Upper lobe of right lung (tissue), 1 donor: ENCODE results near the gene PRDM15. TPM values are rescaled to one million over a fixed set of nuclear protein-coding genes. Genes with fewer than 3 reads are reported as not detected.

Source experiments
- ATAC-seq: fragments of 200-7000 bp; cut with Tn5 transposase; one replicate; pipeline ENCODE4 v1.9.1; 2020; ENCODE audit warnings: mild to moderate bottlenecking, moderate library complexity
- DNase-seq: peaks from one replicate; pipeline ENCODE4 v3.0.0-alpha.2; 2020
- H3K27ac ChIP-seq: fragments of 200-600 bp; one replicate; pipeline ENCODE4 v1.8.0; 2022
- H3K27me3 ChIP-seq: fragments of 200-600 bp; one replicate; pipeline ENCODE4 v1.8.0; 2022; ENCODE audit warnings: mild to moderate bottlenecking
- H3K36me3 ChIP-seq: fragments of 200-600 bp; one replicate; pipeline ENCODE4 v1.8.0; 2022
- H3K4me1 ChIP-seq: fragments of 200-600 bp; one replicate; pipeline ENCODE4 v1.8.0; 2022
- H3K4me3 ChIP-seq: fragments of 200-600 bp; one replicate; pipeline ENCODE4 v1.8.0; 2022; ENCODE audit warnings: mild to moderate bottlenecking
- H3K9me3 ChIP-seq: fragments of 200-600 bp; one replicate; pipeline ENCODE4 v1.8.0; 2022
- intact Hi-C: fragments of 100-400 bp; cut with DNase I; formaldehyde crosslinking; loops from one replicate; pipeline ENCODE4 v1.11.0; 2022
- total RNA-seq: library from RNA; stranded (reverse); fragmentation: NEBNext Ultra II Directional; extraction: Animal tissue kit (Norgen Biotek cat#: 25700); gene quantifications from one replicate; pipeline ENCODE4 v1.2.1, GENCODE V29; 2021
- TF ChIP-seq, protein P1 (sequence below): fragments of 200-600 bp; IDR thresholded peaks from one replicate; pipeline ENCODE4 v1.8.0; 2022; ENCODE audit warnings: antibody characterized with exemption
- donor health status: DM: no; HTN: yes; CAD: no; lungs with severe emphysema.

PRDM15 gene
- total RNA-seq, 1 donor from 2014 or later, result 7.4 TPM

DNA sequence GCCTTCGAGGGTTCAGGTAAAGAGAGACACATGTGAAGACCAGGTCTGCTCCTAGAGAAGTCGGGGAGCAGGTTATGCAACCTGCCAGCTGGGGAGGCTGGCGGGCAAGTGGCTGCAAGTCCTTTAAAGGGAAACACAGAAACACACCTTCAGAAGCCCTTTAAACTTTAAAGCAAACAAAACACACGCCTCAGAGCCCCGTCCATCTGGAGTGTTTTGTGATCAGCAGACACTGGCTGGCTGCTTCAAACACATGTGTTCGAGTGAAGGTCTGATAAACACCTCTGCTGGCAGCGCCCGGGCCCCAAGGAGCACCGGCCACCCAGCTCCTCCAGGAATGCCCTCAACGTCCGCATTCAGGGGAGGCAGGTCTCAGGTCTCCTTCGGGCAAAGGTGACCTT is 127.5 kb downstream of the PRDM15 start:
- TF ChIP-seq, protein P1, sequence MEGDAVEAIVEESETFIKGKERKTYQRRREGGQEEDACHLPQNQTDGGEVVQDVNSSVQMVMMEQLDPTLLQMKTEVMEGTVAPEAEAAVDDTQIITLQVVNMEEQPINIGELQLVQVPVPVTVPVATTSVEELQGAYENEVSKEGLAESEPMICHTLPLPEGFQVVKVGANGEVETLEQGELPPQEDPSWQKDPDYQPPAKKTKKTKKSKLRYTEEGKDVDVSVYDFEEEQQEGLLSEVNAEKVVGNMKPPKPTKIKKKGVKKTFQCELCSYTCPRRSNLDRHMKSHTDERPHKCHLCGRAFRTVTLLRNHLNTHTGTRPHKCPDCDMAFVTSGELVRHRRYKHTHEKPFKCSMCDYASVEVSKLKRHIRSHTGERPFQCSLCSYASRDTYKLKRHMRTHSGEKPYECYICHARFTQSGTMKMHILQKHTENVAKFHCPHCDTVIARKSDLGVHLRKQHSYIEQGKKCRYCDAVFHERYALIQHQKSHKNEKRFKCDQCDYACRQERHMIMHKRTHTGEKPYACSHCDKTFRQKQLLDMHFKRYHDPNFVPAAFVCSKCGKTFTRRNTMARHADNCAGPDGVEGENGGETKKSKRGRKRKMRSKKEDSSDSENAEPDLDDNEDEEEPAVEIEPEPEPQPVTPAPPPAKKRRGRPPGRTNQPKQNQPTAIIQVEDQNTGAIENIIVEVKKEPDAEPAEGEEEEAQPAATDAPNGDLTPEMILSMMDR, result no peak
- DNase-seq (peak; percentile 81), ATAC-seq (peak; percentile 73)
- Histone ChIP-seq H3K27me3 (no peaks in the 10 kb centered on the region), H3K27ac (peak overlapping the region; percentile 24), H3K4me1 (peaks cover 12% of the 10 kb centered on the region), H3K9me3 (no peaks in the 10 kb centered on the region), H3K4me3 (no peak overlapping the region), H3K36me3 (peaks cover 7% of the 10 kb centered on the region)
- intact Hi-C loops, result no loop called here

GRCh38 chr21:41750532-41751151 is 128.5 kb downstream of the PRDM15 start:
- DNase-seq, result no peak
- H3K27ac ChIP-seq, result no peak overlapping the region

DNA sequence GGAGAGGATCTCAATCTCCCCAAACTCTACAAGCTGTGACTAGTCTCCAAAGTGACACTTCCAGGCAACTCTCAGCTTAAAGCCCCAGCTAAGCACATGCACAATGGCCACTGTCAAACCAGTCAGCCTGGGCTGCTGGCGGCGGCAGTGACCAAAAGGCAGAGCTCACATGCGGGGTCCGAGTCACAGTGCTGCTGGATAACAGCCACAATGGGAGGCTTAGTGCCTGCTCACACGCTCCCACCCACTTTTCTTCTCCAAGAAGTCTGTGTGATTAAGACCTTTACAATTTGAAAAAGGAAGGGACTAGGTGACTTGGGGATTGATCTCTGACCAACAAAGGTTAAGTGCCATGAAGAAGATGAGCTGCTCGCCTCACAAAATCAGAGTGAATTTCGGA is 129.1 kb downstream of the PRDM15 start:
- DNase-seq (no peak), ATAC-seq (no peak)
- Histone ChIP-seq H3K9me3 (no peaks in the 10 kb centered on the region), H3K4me1 (peaks cover 12% of the 10 kb centered on the region), H3K27ac (no peak overlapping the region), H3K4me3 (no peak overlapping the region), H3K36me3 (no peaks in the 10 kb centered on the region), H3K27me3 (no peaks in the 10 kb centered on the region)
- intact Hi-C loops, result no loop called here
- TF ChIP-seq, protein P1, result no peak

More at GRCh38 chr21:41750532-41751151, 128.5 kb downstream of the PRDM15 start:
- ATAC-seq, result no peak
- Histone ChIP-seq H3K4me3 (no peak overlapping the region), H3K9me3 (no peaks in the 10 kb centered on the region), H3K4me1 (peaks cover 12% of the 10 kb centered on the region), H3K27me3 (no peaks in the 10 kb centered on the region), H3K36me3 (peaks cover 4% of the 10 kb centered on the region)
- TF ChIP-seq, protein P1, result no peak
- intact Hi-C loops, result no loop called here

- ATAC-seq (no peak), DNase-seq (no peak)
- TF ChIP-seq, protein P1, result no peak
- no peaks in the 10 kb centered on the region for H3K27me3 ChIP-seq
- intact Hi-C loops, result no loop called here
- no peaks in the 10 kb centered on the region for H3K9me3 ChIP-seq
- peaks cover 12% of the 10 kb centered on the region for H3K4me1 ChIP-seq
- no peak overlapping the region for H3K4me3 ChIP-seq
- no peaks in the 10 kb centered on the region for H3K36me3 ChIP-seq
- no peak overlapping the region for H3K27ac ChIP-seq
Measured at GRCh38 chr21:41749286-41749685, 129.9 kb downstream of the PRDM15 start.

Other genes with a start within 250 kb of the PRDM15 start
- gene RIPK4, start 112.3 kb downstream of the PRDM15 start, total RNA-seq, result 10.9 TPM
- 26.4 TPM for gene C2CD2, start 74.7 kb upstream of the PRDM15 start, total RNA-seq
- 17.8 TPM for gene ZBTB21, start 131.0 kb upstream of the PRDM15 start, total RNA-seq
- 0.49 TPM for gene UMODL1, start 192.0 kb upstream of the PRDM15 start, total RNA-seq